GM19328 (cell line): ENCODE results near the gene ANKH.

Source experiments
- ATAC-seq: cut with Tn5 transposase; IDR thresholded peaks from one replicate; pipeline ENCODE4 v1.9.1; 2021; ENCODE audit warnings: mild to moderate bottlenecking, moderate library complexity; ENCODE audit not compliant: unreplicated experiment

The ANKH gene

DNA sequence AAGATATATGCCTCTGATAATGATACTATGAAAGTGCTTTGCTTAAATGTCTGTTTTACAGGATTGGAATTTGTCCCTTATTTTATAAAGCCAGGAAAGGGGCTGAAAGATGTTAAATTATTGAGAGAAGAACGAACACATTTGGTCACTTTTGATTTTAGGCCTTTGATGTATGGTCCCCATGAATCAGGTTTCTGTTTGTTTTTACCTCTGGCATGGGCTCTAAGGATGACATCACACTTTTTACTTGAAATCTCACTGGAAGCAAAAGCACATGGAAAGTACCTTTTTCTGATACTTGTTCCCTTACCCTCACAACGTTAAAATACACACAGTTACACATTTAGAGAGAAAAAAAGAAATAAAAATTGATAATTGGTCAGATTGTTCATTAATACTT lies 200.2 kb downstream of the ANKH start:
- no peak for ATAC-seq

DNA sequence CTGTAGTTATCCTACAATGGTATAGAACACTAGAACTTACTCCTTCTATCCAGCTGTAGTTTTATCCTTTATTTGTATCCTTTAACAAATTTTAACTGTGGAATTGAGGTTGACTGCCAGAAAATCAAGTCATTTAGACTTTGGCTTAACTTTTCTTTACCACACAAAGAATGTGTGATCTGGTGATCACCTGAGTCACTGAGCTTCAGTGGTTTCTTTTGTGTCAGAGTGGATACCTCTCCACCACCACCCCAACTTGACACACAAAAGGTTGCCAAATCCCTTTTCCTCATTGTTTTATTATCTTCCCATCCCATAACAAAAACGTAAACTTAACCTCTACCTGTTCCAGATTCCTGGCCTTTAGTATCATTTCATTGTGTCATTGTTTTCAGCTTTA lies 201.6 kb downstream of the ANKH start:
- ATAC-seq = no peak

DNA sequence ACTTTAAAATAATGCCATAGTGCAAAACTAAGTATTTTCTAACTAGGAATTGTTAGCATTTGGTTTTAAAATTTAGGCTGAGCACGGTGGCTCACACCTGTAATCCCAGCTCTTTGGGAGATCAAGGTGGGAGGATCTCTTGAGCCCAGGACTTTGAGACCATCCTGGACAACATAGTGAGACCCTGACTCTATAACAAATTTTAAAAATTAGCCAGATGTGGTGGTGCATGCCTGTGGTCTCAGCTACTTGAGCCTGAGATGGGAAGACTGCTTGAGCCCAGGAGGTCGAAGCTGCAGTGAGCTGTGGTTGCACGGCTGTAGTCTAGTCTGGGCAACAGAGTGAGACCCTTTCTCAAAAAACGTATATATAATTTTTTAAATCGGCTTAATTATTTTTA lies 202.2 kb downstream of the ANKH start:
- ATAC-seq = no peak

DNA sequence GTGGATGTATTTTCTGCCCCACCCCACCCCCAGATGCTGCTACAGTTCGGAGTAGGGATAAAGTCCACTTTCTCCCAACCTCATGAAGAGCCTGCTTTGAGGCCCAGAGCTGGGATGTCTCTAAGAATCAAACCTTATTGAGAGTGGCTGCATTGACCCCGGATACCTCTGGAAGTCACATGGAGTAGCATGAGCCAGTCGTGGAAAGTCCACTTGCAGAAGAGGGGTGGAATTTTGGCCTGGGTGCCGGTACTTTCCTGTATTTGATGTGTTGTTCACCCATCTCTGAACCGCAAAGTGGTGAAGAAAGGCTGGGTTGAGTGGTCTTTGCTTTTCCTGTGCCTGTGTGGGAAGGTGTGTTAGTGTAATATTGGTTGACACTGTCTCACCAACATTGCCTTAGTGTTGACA lies 203.4 kb downstream of the ANKH start:
- ATAC-seq = no peak

DNA sequence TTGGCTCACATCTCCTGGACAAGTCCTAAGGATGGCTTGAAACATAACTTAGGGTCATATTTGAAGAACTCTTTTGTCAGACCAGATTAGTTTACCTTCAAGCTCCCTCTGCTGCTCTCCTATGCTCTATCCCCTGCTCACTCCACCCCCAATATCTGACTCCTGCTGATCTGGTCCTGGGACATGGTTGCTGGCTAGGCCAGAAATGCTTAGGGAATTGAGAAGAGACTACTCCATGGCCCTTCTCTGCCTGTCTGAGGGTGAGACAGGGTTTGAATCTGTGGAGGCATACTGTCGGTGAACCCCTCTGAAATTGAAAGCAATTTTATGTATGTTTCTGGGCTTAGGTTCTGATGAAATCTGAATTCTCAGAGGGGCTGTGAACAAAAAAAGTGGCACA lies 203.8 kb downstream of the ANKH start:
- ATAC-seq = no peak

DNA sequence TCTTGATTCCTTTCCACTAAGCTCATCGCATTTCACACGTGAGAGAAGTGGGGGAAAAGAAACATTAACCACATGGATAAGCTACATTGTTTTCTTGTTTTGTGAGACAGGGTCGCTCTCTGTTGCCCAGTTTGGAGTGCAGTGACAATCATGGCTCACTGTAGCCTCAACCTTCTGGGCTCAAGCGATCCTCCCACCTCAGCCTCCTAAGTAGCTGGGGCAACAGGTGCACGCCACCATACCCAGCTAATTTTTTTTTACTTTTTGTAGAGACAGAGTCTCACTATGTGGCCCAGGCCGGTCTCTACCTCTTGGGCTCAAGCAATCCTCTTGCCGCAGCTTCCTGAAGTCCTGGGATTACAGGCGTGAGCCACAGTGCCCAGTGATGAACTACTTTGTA lies 204.3 kb downstream of the ANKH start:
- ATAC-seq = no peak

DNA sequence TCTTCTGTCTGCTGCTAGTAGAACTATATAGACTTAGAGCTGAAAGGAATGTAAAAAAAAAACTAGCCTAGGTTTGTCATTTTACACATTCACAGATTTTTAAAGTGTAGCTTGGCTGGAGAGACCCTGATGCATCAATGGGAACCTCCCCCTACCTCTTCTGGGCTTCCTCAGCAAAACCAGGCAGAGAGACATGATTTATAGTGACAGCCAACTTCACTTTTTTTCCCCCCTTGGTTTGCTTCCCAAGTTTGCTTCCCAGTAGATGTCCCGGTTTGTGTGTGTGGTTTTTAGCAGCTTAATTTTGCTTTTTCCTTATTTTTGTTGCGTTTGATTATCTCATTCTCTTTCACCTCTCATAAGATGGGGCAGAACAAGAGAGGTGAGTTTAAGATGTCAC lies 205.2 kb downstream of the ANKH start:
- no peak for ATAC-seq

DNA sequence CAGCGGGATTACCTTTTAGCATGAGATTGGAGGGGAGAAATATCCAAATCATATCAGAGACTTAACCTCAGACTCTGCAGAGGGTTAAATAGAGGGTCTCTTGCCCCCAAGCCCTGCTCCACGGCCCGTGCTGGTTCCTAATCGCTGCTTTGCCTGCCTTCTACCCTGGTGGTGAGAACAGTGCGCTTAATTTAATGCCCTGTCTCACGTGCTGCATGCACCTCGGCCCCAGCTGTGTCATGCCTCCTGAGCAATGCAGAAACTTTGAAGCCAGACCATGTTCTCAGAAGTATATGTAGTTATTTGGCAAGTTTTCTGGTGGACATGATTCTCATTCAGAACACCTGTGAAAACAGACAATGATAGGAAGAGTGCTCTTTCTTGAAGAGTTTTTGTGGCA lies 205.6 kb downstream of the ANKH start:
- ATAC-seq = peak; percentile 36

DNA sequence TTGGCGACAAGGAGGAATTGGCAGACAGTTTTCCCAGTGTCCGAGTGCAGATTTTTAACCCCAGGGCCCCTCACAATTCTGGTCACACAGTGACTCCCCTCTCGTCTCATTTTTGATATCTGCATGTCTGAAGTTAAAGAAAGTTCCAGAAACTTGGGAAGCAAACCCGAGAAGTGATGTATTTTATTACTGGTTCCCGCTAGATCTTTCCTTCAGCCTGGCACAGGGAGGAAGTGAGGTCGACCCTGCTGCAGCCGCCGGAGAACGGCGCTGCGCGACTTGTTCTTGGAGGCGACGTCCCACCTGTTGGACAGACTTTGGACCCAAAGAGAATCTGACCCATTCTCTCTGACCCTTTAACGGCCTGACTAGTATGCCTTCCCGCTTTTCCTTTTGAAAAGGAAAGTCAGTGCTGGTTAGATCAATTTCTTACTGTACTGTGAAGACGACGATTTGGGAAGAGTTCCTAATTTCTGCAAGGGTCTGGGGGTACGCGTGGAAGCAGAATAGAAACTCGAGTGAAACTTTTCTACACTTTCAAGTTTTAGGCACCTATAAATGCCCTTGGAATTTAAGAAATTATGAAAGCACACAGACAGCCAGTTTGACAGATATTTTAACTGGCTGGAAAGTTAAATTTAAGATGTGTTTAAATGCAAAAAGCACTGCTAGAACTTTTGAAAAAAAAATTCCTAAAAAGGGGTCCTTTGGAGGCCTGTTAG lies 206.3 kb downstream of the ANKH start:
- ATAC-seq = no peak

DNA sequence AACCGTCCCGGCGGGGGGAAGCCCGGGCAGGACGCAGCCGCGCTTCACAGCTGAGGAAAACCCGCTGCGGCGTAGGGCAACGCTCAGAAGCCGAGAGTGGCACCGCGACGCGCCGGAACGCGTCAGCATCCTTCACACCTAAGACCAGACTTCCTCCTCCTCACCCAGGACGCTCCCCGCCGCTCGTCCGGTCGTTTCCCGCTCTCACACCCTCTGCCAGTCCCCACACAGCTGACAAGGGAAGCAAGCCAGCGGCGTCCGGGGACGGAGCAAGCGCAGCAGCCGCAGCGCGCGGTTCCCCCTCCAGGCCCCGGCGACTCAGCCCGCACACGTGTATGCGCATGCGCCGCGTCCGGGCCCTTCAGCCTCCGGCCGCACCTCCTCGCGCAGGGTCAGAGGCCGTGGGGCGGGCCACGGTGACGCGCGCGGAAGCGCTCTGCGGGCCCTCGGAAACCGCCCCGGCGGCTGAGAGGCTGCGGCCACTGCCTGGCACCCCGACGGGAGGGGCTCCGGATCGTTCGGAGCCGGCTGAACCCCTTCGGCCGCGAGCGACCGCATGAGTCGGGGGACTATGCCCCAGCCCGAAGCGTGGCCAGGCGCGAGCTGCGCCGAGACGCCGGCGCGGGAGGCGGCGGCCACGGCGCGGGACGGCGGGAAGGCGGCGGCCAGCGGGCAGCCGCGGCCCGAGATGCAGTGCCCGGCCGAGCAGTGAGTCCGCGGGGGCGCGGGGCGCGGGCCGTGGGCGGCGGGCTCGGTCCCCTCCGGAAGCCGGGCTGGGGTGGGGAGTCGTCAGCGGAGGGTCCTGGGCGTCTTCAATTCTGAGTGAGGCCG lies 207.1 kb downstream of the ANKH start, which contains the start of gene OTULIN:
Gene OTULIN (plus strand): TSS at position 449 of the 831 bp plus-strand sequence. CDS start 108 bp downstream, at position 557.
- peak; percentile 69 for ATAC-seq

DNA sequence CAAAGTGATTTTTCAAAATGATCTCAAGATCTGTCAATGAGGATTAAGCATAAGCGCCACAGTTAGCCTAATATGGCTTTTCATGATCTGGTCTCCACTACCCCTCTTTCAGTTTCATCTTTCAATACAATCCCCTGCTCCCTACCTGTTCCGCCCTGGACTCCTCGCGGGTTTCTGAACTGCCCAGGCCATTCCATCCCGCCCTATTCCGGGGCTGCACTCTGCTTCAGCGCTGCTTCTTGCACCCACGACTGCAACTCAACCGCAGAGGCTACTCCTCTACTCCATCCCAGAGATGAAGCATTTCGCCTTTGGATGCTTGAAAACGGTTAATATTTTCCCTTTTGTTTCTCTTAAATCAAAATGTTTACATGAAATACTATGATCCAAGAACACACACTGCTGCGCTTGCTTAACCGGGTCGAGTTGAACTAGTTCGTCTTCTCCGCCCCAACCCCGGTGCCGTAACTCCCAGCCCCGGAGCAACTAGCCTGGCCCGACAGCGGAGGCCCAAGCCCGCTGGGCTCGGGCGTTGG lies 207.8 kb downstream of the ANKH start:
- no peak for ATAC-seq

DNA sequence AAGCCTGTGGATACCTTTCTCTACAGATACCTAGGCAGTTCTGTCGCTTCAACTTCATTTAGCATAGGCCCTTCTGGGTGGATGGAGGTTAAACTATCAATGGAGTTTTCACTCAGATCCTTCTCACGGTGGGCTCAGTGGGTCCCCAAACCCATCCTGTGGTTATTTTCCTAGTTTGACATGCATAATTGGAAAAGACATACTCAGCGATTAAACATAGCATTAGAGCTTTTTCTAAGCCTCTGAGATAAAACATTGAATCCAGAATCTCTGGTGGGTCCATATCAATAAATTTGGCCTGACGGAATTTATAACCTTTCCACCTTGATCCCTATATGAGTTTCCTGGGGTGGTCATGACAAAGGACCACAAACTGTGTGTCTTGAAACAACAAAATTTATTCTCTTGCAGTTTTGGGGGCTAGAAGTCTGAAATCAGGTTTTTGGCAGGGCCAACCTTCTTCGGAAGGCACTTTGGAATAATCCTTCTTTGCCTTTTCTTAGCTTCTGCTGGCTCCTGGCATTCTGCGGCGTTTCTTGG lies 208.8 kb downstream of the ANKH start:
- ATAC-seq = no peak

DNA sequence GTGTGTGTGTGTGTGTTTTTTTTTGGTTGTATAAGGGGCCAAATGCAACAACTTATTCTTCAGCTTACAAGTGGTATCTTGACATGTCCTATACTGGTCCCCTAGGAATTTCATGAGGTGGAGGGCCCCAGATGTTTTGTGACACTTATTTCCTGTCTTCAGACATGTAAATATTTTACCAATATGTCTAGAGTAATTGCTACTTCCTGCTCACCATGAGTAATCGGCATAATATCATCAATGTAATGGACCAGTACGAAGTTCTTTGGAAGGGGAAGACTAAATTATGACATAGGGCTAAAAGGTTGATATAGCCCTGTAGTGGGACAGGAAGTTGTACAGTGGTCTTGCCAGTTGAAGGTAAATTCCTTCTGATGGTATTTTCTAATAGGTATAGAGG lies 210.7 kb downstream of the ANKH start:
- no peak for ATAC-seq

DNA sequence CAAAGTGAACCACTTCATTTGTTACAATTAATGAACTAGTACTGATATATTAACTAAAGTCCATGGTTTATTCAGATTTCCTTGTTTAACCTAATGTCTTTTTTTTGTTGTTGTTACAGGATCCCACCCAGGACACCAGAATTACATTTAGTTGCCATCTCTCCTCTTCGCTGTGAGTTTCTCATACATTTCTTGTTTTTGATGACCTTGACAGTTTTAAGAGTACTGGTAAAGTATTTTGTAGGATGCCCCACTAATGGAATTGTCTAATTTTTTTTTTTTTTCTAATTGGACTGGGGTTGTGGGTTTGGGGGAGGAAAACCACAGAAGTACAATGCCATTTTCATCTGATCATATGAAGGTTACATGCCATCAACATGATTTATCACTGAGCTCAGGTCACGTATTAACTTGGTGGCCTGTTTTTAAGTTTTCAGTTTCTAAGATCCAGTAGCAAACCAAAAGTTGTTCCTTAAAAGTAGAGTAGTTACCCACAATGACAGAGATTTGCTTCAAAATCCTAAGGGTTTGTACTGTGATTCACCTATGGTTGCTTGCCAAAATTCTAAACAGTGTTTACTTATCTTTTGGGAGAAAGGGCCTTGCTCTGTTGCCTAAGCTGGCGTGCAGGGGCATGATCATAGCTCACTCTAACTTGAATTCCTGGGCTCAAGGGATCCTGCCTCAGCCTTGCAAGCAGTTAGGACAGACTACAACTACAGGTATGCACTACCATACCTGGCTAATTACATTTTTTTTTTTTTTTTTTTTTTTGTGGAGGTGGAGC lies 211.6 kb downstream of the ANKH start:
- ATAC-seq = no peak

DNA sequence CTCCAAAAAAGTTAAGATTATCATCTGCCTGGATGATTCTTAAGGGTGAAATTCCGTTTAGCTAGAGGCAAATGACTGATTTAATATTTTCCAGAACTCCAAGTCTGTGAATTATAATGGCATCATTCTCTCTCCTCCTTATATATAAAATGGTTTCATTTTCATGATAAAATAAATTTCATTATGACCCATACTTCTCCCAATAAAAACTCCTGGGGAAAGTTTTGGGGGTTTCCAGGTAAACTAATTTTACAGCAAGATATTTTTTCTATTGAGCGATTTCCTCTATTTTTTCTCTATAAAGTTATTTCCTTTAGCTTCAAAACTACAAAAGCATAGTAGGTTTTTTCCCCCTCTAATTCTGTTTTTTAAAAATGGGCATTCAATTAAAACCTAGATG lies 214.7 kb downstream of the ANKH start:
- ATAC-seq = no peak

DNA sequence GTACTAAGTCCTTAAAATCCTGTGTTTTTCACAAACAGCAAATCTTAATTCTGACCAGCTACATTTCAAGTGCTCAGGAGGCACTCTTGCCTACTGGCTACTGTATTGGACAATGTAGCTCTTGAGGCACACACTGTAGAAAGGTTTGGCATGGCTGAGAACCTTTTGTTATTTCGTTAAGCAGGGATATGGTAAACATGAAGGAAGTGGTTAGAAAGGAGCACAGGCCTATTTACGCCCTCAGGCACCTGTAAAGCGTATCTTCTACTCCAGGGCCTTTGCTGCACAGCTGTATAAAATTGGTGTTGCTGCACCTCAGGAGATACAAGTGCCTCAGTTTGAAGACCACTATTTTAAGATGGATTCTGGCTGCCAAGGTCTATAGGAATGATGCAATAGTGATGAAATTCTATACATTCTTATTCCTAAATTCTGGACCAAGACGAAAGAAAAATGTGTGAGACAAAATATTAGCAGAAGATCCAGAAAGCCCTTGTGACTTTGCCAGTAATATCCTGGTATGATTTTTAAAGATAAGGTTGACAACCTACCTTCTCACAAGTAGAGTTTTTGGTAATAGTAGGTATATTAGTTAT lies 216.3 kb downstream of the ANKH start:
- no peak for ATAC-seq
